H1 (cell line): Measurements from ENCODE around the gene DPYD. TPM values are rescaled to one million over a fixed set of nuclear protein-coding genes. Genes with fewer than 3 reads are reported as not detected.

Experiments used
- CHD7 ChIP-seq: fragments of 300-600 bp; sonication (generic); IDR thresholded peaks from 2 replicates; pipeline ENCODE4 v1.7.1; 2012; ENCODE audit warnings: low read length, moderate library complexity, mild to moderate bottlenecking, inconsistent platforms; ENCODE audit not compliant: insufficient replicate concordance
- CREB1 ChIP-seq: IDR thresholded peaks from 2 replicates; pipeline ENCODE4 v1.6.1; 2012; ENCODE audit warnings: inconsistent platforms
- KDM5A ChIP-seq: fragments of 200-600 bp; IDR thresholded peaks from 2 replicates; pipeline ENCODE4 v1.7.1; 2012; ENCODE audit warnings: mild to moderate bottlenecking, low read length, inconsistent platforms, mixed read lengths
- PHF8 ChIP-seq: fragments of 200-600 bp; sonication (generic); conservative IDR thresholded peaks from 2 replicates; pipeline ENCODE4 v1.7.1; 2012; ENCODE audit warnings: low read depth, mild to moderate bottlenecking, inconsistent platforms, low read length, moderate library complexity
- POLR2AphosphoS5 ChIP-seq: IDR thresholded peaks from 2 replicates; pipeline ENCODE4 v1.6.1; 2011; ENCODE audit warnings: low read depth, low read length
- RFX5 ChIP-seq: IDR thresholded peaks from 2 replicates; pipeline ENCODE4 v1.6.1; 2011; ENCODE audit warnings: low read depth, low read length, improper control_type of control experiment, borderline replicate concordance
- RNF2 ChIP-seq: fragments of 200-900, 300-1000 bp; sonication (generic); IDR thresholded peaks from 2 replicates; pipeline ENCODE4 v1.7.1; 2016; ENCODE audit warnings: borderline replicate concordance, low read depth, mild to moderate bottlenecking, antibody characterized with exemption, low read length; ENCODE audit not compliant: poor library complexity, severe bottlenecking; ENCODE audit errors: missing control alignments
- SAP30 ChIP-seq: fragments of 300-600 bp; sonication (generic); IDR thresholded peaks from 2 replicates; pipeline ENCODE4 v1.7.1; 2012; ENCODE audit warnings: low read length, moderate library complexity, mild to moderate bottlenecking, inconsistent platforms; ENCODE audit not compliant: insufficient read depth, insufficient replicate concordance
- TAF7 ChIP-seq: optimal IDR thresholded peaks from 2 replicates; pipeline ENCODE3; 2011; ENCODE audit warnings: low read depth, mild to moderate bottlenecking, inconsistent platforms, low read length, moderate library complexity, borderline replicate concordance
- polyA plus RNA-seq, 7 experiments: library from polyadenylated mRNA; depleted of rRNA in 3 of 7; stranded (reverse) in 5 of 7; unstranded in 2 of 7; fragments of >200 nt in 5 of 7; fragments of 200-250 nt in 2 of 7; gene quantifications; 1 replicate in 5 of 7; 2 replicates in 1 of 7; 4 replicates in 1 of 7; pipeline versions ENCODE4 v1.2.1 to v1.2.3, GENCODE V29; 2011 to 2013; ENCODE audit warnings: missing spikeins in 2 of 7, mixed read lengths in 2 of 7
- total RNA-seq: library from RNA; stranded (reverse); fragmentation: NEBNext Ultra II Directional; extraction: Animal tissue kit (Norgen Biotek cat#: 25700); gene quantifications from 2 replicates; pipeline ENCODE4 v1.2.1, GENCODE V29; 2021

Gene DPYD
- total and polyA plus RNA-seq, 2 of the 8 experiments (the other 6 are each of a cell fraction or from before 2014, with no cell fraction given), result 0.29 to 0.73 TPM

DNA sequence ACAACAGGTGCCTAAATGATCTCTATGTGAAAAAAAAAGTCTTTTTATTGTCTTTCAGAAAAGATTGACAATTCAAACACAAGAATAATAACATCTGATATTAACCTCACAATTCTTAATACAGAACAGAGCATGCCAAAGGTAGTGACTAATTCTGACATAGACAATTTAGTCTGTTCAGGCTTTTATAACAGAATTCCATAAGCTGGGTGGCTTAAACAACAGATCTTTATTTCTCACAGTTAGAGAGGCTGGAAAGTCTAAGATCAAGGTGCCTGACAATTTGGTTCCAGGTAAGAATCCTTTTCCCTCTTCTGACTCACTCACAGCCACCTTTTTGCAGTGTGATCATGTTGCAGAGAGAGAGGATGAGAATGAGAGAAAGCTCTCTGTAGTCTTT, 27.0 kb downstream of the DPYD start (continued):
- TF ChIP-seq CHD7 (no peak), RFX5 (no peak), TAF7 (no peak), RNF2 (no peak), SAP30 (no peak), CREB1 (no peak), PHF8 (no peak), KDM5A (no peak), POLR2AphosphoS5 (no peak)
